Activated CD4-positive, alpha-beta T cell treated with anti-CD3 and anti-CD28 coated beads for 48 hours (primary cell): ENCODE results near the gene SYTL2.
"Not testable (repeated sequence)": the region's sequence is repeated elsewhere in the genome, so short reads cannot be mapped to it uniquely, and the experiment has no call there.

Experiments
- DNase-seq: peaks from one replicate; pipeline ENCODE4 v3.0.0-alpha.2; 2020

The SYTL2 gene

GRCh38 chr11:85795712-85796487, 15.0 kb downstream of the SYTL2 start:
- no peak for DNase-seq

- DNase-seq, result no peak
Measured at GRCh38 chr11:85791409-85791990, 19.4 kb downstream of the SYTL2 start.

- no peak for DNase-seq
Measured at GRCh38 chr11:85787809-85788760, 22.9 kb downstream of the SYTL2 start.

- no peak for DNase-seq
Measured at GRCh38 chr11:85787168-85787567, 23.8 kb downstream of the SYTL2 start.

- DNase-seq, result no peak
Measured at GRCh38 chr11:85784480-85785265, 26.3 kb downstream of the SYTL2 start.

GRCh38 chr11:85783758-85784157, 27.2 kb downstream of the SYTL2 start:
- DNase-seq, result no peak

- not testable (repeated sequence) for DNase-seq
Measured at GRCh38 chr11:85780780-85781517, 30.0 kb downstream of the SYTL2 start.

- DNase-seq, result no peak
Measured at GRCh38 chr11:85779956-85780640, 30.8 kb downstream of the SYTL2 start.

DNA sequence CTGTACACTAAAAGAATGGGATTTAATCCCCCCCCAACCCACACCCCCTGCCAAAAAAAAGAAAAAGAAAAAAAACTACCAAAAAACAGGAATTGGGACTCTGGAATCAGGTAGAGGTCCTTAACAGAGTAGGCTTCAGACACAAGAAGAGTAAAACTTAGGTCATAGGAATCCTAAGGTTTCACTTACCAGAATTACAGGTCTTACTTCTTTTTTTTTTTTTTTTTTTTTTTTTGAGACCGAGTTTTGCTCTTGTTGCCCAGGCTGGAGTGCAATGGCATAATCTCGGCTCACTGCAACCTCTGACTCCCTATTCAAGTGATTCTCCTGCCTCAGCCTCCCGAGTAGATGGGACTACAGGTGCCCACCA, 33.4 kb downstream of the SYTL2 start:
- DNase-seq, result not testable (repeated sequence)

DNA sequence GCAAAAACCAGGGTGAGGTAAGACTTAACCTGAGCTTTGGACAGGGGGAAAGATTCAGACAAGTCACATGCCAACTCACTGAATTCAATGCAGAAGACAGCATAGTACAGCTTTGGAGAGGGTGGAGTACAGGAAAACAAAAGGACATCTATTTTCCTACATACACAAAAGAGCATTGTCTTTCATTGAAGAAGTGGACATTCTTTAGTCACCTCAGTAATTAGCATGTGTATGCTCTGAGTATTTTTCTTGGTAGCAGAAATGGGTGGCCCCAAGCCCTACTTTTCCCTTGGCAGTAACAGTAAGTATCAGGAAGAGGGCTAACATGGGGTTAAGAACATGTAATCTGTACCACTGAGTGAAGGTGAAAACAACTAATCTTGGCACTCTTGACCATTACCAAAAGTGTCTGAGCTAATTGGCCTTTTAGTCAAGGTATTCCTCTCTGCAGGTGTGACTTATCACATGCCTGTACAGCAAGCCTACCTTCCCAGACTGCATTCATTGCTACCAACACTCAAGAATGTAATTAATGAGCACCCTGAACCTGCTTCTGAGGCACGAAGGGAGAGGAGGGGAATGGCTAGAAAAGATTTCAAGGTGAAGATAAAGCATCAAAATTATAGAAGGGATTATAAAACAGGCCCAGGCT, 33.9 kb downstream of the SYTL2 start:
- no peak for DNase-seq

- DNase-seq, result no peak
Measured at GRCh38 chr11:85774256-85775101, 36.5 kb downstream of the SYTL2 start.

GRCh38 chr11:85772695-85773094, 38.2 kb downstream of the SYTL2 start:
- DNase-seq, result no peak

- no peak for DNase-seq
Measured at GRCh38 chr11:85771568-85771967, 39.4 kb downstream of the SYTL2 start.

DNA sequence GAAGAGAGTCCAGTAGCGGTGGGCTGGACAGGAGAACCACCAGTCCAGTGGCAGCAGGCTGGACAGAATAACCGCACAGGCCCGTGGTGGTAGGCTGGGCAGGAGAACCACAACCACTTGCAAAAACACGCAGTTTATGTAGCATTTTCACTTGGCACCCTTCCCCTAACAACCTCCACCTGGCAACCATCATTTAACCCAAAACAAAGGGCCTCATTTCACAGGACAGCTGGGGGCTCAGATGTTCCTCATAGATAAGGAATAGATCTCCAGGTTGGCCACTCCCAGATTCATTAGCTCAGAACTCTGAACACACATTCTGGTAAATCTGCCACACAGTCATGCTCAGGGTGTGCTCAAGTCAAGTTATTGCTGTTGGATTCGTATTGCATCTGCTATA, 41.2 kb downstream of the SYTL2 start:
- no peak for DNase-seq

DNA sequence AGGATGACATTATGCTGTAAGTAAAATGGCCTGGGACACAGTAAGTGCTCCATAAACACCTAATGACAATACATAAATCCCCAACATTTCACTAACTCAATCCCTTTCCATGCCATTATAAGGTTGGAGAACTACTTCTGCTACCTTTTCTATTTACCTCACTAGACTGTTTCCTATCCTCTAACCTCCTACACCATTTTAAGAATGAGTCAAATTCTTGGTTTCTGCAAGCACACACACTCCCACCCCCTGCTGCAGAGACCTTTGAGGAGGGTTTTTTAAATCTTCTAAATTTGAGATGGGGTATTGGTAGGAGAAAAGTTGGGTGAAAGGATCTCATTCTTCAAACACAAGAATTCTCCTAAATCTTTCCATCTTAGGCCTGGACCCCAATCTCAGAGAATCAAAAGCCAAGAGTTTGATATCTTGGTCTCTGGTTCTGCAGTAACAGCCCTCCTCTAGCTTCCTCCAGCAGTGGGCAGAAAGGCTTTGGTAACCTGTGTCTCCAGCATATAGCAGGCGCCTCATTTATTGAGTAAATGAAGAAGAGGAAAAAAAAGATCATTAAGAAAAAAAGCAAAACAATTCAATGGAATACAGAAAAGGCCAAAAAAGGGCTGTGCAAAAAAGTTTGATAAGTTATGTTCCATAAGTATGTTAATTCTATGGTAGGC, 42.3 kb downstream of the SYTL2 start:
- DNase-seq, result no peak

GRCh38 chr11:85767246-85767945, 43.5 kb downstream of the SYTL2 start:
- DNase-seq, result no peak

DNA sequence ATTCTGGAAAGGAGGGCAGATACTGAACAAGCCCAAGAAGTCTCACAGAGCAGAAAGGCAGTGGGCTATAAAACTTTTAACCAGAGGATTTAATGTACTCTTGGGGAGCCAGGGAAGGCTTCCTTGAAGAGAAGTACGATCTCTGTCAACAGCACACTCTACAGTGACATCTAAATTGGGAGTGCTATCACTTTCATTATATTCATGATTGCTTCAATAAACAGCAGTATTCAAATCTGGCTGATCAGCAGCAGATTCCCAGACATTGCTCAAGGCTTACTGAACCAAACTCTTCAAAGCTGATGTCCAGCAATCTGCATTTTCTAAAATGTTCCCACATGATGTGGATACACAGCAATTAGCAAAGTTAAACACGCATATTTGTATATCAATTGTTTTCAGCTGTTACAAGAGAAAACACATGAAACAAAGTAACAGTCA, 44.2 kb downstream of the SYTL2 start:
- no peak for DNase-seq

DNA sequence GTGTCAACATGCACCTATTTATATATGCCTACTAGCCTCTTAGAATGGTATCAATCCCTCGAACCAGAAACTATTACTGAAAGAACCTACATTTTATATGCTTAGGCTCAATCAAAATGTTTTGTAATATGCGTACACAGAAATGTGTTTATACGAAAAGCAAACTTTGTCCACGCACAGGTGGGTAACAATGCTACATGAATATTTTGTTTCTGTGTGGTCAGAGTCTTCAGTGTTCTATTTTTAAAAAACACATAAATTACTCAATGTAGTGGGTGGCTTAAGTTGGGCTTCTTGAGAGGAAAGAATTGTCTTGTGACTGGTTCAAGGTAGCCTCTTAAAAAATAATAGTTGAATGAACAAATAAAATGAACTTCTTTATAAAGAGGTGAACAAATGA, 46.1 kb downstream of the SYTL2 start:
- no peak for DNase-seq

- DNase-seq, result no peak
Measured at GRCh38 chr11:85762226-85762625, 48.7 kb downstream of the SYTL2 start.
